NB4 (cell line): ENCODE results near the gene ERICH6B.

Experiments used
- DNase-seq: peaks from one replicate; pipeline ENCODE4 v3.0.0; 2010; ENCODE audit warnings: low read depth
- H3K4me3 ChIP-seq: one replicate; pipeline ENCODE4 v1.5.1; 2011; ENCODE audit warnings: mild to moderate bottlenecking, low read depth, low read length, moderate library complexity
- CTCF ChIP-seq: IDR thresholded peaks from one replicate; pipeline ENCODE4 v1.5.1; 2012; ENCODE audit warnings: low read depth, low read length
- MYC ChIP-seq: IDR thresholded peaks from 2 replicates; pipeline ENCODE4 v1.6.1; 2011; ENCODE audit warnings: low read depth, low read length
- POLR2A ChIP-seq: IDR thresholded peaks from 2 replicates; pipeline ENCODE4 v1.6.1; 2011; ENCODE audit warnings: mild to moderate bottlenecking; ENCODE audit not compliant: insufficient read length; ENCODE audit errors: extremely low read depth
- TF ChIP-seq, protein P1 (sequence below): IDR thresholded peaks from 2 replicates; pipeline ENCODE4 v1.6.1; 2011; ENCODE audit warnings: low read depth, low read length

Gene ERICH6B

DNA sequence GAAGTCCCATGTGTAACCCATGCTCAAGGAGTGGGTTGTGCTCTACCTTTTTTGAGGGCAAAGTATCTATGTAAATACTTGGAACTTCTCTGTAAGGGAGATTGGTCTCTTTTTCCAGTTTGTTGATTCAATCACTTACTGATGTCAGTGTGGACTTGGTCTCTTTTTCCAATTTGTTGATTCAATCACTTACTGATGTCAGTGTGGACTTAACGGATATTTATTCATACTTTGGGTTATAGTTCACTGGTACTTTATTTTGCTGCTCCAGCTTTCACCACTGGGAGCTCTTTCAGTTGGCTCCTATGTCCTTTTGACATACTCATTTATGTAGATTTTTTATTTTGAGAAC is 114.4 kb downstream of the ERICH6B start:
- H3K4me3 ChIP-seq: no peak overlapping the region
- TF ChIP-seq CTCF: no peak
- no peak for TF ChIP-seq POLR2A
- TF ChIP-seq MYC: no peak
- TF ChIP-seq, protein P1, sequence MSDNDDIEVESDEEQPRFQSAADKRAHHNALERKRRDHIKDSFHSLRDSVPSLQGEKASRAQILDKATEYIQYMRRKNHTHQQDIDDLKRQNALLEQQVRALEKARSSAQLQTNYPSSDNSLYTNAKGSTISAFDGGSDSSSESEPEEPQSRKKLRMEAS: no peak
- DNase-seq: no peak

GRCh38 chr13:45500492-45501174 is 114.9 kb downstream of the ERICH6B start:
- no peak for TF ChIP-seq CTCF
- TF ChIP-seq POLR2A: no peak
- peak; percentile 70 for DNase-seq
- H3K4me3 ChIP-seq: no peak overlapping the region

DNA sequence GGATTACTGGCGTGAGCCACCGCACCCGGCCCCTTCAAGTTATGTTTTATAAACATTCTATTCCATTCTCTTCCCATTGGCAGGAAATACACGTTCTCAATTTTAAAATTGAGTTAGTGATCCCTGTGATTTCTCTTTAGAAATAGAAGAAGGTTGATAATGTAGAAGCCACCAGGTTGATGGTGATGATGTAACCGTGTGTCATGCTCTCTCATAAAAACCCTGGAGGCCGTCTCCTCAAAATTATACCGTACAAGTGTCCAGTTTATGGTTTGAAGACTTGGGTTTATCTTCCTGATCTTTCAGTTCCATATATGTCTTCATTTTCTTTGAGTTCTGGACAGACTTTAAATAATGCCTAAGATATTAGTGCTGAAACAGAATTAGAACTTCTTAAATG is 118.6 kb downstream of the ERICH6B start:
- TF ChIP-seq POLR2A (no peak), CTCF (no peak), MYC (no peak)
- TF ChIP-seq, protein P1: no peak
- DNase-seq: no peak
- no peak overlapping the region for H3K4me3 ChIP-seq

DNA sequence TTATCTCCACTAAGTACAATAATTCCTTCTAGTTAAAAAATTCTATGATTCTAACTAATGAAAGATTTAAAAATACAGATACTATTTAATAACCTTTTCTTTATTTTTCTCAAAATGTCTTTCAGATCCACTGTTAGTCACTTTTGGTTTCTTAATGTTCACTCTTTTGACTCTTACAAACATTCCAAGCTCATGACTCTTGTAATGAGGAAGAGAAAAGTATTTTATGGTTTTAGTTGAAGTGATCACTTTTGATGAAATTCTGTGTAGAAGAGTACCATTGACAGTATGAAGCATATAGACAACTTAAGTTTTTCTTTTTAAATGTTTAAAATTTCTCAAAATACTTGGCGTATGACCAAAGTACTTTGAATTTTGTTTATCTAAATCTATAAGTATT is 123.0 kb downstream of the ERICH6B start:
- DNase-seq: no peak
- TF ChIP-seq POLR2A: no peak
- no peak for TF ChIP-seq MYC
- TF ChIP-seq CTCF: no peak
- TF ChIP-seq, protein P1: no peak
- no peak overlapping the region for H3K4me3 ChIP-seq
